HEK293 (cell line): ENCODE measurements around the gene DGKD.

Experiments used
- GLI2 ChIP-seq: fragments of 450-650 bp; formaldehyde crosslinking; IDR thresholded peaks from 2 replicates; pipeline ENCODE4; 2017; ENCODE audit warnings: missing biosample characterization, missing genetic modification characterization, low read depth, borderline replicate concordance
- KLF8 ChIP-seq: fragments of 450-650 bp; formaldehyde crosslinking; IDR thresholded peaks from 2 replicates; pipeline ENCODE4 v1.5.1; 2016; ENCODE audit warnings: missing biosample characterization, missing genetic modification characterization
- PRDM1 ChIP-seq: fragments of 450-650 bp; formaldehyde crosslinking; IDR thresholded peaks from 2 replicates; pipeline ENCODE4; 2016; ENCODE audit warnings: missing biosample characterization, missing genetic modification characterization
- RBAK ChIP-seq: fragments of 450-650 bp; formaldehyde crosslinking; IDR thresholded peaks from 2 replicates; pipeline ENCODE4 v1.5.1; 2016; ENCODE audit warnings: missing biosample characterization, missing genetic modification characterization
- SETDB1 ChIP-seq: IDR thresholded peaks from one replicate; pipeline ENCODE4 v1.6.1; 2017; ENCODE audit warnings: mild to moderate bottlenecking, low read length, moderate library complexity, mixed read lengths; ENCODE audit not compliant: insufficient read length
- SP2 ChIP-seq: fragments of 450-650 bp; formaldehyde crosslinking; IDR thresholded peaks from 2 replicates; pipeline ENCODE4 v1.5.1; 2016; ENCODE audit warnings: missing biosample characterization, missing genetic modification characterization
- ZFP3 ChIP-seq: fragments of 450-650 bp; formaldehyde crosslinking; IDR thresholded peaks from 2 replicates; pipeline ENCODE4 v1.5.1; 2016; ENCODE audit warnings: low read depth, missing biosample characterization, missing genetic modification characterization
- ZNF174 ChIP-seq: fragments of 450-650 bp; formaldehyde crosslinking; IDR thresholded peaks from 2 replicates; pipeline ENCODE4 v1.5.0; 2017; ENCODE audit warnings: missing biosample characterization, mild to moderate bottlenecking, missing genetic modification characterization
- ZNF335 ChIP-seq: fragments of 450-650 bp; formaldehyde crosslinking; conservative IDR thresholded peaks from 2 replicates; pipeline ENCODE4 v1.5.1; 2016; ENCODE audit warnings: missing biosample characterization, missing genetic modification characterization
- ZNF558 ChIP-seq: fragments of 450-650 bp; formaldehyde crosslinking; IDR thresholded peaks from 2 replicates; pipeline ENCODE4 v1.5.1; 2016; ENCODE audit warnings: missing biosample characterization, missing genetic modification characterization
- ZNF792 ChIP-seq: fragments of 450-650 bp; formaldehyde crosslinking; IDR thresholded peaks from 2 replicates; pipeline ENCODE4 v1.5.1; 2016; ENCODE audit warnings: missing biosample characterization, missing genetic modification characterization
- TF ChIP-seq, protein P1 (sequence below): fragments of 450-650 bp; formaldehyde crosslinking; IDR thresholded peaks from 2 replicates; pipeline ENCODE4 v1.5.1; 2016; ENCODE audit warnings: missing biosample characterization, missing genetic modification characterization
- TF ChIP-seq, protein P2 (sequence below): fragments of 450-650 bp; formaldehyde crosslinking; IDR thresholded peaks from 2 replicates; pipeline ENCODE4 v1.5.1; 2016; ENCODE audit warnings: missing biosample characterization, missing genetic modification characterization

DNA sequence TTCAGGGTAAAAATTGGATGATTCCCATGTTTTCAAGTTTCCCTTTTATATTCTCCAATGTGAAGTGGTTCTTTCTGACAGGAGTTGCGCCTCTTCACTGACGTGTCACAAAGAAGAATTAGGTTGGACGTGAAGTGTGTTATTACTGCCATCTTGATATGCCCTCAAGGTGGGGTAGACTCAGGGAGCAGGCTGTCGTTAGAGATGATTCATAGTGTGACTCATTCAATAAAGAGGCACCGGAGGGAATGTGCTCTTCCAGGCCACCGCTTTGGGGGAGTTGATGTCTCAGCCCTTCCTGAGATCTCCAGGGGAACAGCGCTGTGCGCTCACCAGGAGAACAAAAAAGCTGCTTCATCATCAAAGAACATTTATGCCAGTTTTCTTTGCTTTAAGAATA is 3.6 kb upstream of the DGKD start:
- TF ChIP-seq ZNF792 (tag by site-specific recombination) (no peak), PRDM1 (tag by site-specific recombination) (no peak), GLI2 (no peak), ZNF174 (tag by site-specific recombination) (no peak), ZFP3 (tag by site-specific recombination) (no peak), SP2 (tag by site-specific recombination) (peak; percentile 16; the same call in 1 of the 2 replicates), KLF8 (tag by site-specific recombination) (peak; percentile 56; the same call in 1 of the 2 replicates), SETDB1 (no peak), RBAK (tag by site-specific recombination) (no peak), ZNF558 (no peak), ZNF335 (tag by site-specific recombination) (no peak)
- TF ChIP-seq, protein P1, sequence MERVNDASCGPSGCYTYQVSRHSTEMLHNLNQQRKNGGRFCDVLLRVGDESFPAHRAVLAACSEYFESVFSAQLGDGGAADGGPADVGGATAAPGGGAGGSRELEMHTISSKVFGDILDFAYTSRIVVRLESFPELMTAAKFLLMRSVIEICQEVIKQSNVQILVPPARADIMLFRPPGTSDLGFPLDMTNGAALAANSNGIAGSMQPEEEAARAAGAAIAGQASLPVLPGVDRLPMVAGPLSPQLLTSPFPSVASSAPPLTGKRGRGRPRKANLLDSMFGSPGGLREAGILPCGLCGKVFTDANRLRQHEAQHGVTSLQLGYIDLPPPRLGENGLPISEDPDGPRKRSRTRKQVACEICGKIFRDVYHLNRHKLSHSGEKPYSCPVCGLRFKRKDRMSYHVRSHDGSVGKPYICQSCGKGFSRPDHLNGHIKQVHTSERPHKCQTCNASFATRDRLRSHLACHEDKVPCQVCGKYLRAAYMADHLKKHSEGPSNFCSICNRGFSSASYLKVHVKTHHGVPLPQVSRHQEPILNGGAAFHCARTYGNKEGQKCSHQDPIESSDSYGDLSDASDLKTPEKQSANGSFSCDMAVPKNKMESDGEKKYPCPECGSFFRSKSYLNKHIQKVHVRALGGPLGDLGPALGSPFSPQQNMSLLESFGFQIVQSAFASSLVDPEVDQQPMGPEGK (tag by site-specific recombination), result 0 out of 2 replicates have a peak, but pooled peaks have one; percentile 31
- TF ChIP-seq, protein P2, sequence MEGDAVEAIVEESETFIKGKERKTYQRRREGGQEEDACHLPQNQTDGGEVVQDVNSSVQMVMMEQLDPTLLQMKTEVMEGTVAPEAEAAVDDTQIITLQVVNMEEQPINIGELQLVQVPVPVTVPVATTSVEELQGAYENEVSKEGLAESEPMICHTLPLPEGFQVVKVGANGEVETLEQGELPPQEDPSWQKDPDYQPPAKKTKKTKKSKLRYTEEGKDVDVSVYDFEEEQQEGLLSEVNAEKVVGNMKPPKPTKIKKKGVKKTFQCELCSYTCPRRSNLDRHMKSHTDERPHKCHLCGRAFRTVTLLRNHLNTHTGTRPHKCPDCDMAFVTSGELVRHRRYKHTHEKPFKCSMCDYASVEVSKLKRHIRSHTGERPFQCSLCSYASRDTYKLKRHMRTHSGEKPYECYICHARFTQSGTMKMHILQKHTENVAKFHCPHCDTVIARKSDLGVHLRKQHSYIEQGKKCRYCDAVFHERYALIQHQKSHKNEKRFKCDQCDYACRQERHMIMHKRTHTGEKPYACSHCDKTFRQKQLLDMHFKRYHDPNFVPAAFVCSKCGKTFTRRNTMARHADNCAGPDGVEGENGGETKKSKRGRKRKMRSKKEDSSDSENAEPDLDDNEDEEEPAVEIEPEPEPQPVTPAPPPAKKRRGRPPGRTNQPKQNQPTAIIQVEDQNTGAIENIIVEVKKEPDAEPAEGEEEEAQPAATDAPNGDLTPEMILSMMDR (tag by site-specific recombination), result no peak
